HG03280 (cell line): ENCODE measurements around the gene PTPRN2.
"Not testable (repeated sequence)": the region's sequence is repeated elsewhere in the genome, so short reads cannot be mapped to it uniquely, and the experiment has no call there.

ENCODE experiments used
- ATAC-seq: cut with Tn5 transposase; IDR thresholded peaks from one replicate; pipeline ENCODE4 v1.9.1; 2021; ENCODE audit warnings: mild to moderate bottlenecking, moderate library complexity; ENCODE audit not compliant: unreplicated experiment

Gene PTPRN2

DNA sequence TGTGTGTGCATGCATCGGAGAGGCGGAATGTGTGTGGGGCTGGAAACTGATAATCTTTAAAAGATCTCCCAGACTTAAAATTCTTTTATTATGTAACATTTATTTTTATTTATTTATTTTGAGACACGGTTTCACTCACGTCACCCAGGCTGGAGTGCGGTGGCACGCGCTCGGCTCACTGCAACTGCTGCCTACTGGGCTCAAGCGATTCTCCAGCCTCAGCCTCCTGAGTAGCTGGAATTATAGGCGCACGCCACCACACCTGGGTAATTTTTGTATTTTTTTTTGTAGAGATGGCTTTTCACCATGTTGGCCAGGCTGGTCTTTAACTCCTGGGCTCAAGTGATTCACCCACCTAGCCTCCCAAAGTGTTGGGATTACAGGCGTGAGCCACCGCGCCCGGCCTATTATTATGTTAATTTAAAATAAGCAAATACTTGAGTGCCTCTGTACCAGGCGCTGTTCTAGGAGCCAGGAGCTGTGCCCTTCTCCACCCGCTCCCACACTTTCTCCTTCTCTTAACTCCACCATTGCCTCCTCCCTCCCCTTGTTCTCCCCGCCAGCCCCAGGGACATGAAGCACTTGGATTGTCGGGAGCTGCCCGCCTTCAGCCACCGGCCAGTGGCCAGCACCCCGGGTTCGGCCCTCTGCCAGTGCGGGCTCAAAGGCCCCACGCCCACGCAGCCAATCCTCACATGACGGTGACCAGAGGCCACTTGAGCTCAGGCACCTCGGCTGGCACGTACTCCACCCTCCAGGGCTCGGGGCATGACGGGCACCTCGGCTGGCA, 1087.3 kb downstream of the PTPRN2 start:
- ATAC-seq, result no peak

DNA sequence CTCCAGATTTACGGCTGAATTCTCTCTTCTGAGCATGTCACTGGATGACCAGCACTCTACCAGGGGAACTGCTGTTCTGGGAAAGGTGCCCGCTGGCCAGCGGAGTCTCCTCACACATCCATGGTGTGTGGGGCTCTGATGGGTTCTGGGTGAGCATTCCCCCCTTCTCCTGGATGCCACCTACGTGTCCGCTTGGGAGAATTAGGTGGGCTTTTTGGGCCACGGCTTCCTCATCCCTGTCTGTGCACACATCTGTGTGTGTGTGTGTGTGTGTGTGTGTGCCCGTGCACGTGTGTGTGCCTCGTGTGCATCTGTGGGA, 1087.8 kb downstream of the PTPRN2 start:
- ATAC-seq, result no peak

DNA sequence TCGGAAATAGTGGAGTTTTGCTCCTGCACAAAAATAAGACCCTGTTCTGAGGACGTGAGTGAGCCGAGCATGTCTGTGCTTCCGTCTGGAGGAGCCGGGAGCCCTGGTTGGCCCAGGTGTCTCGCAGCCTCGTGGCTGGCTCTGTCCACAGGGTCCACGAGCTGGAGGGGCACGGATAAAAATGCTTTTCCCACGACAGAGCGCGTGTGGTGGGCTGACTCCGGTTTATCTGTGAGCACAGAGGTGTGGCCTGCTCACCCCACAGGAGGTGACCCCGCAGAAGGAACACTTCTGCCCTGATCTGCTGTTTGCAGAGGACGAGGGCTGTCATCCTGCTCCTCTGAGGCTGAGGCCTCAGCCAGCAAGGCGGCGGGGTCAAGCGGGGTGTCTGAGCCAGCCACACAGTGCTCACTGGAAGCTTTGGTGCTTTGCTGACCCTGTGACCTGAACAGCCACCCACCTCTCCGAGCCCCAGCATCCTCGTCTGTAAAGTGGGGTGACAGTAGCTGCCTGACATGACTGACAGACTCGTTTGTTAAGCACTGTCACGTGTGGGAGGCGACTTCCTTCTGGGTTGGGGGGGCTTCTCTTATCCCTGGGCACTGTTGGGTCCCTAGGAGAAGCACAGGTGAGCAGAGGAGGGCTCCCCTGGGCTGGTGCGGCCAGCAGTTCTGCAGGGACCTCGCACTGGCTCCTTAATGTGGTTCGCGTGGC, 1088.3 kb downstream of the PTPRN2 start:
- ATAC-seq, result no peak

DNA sequence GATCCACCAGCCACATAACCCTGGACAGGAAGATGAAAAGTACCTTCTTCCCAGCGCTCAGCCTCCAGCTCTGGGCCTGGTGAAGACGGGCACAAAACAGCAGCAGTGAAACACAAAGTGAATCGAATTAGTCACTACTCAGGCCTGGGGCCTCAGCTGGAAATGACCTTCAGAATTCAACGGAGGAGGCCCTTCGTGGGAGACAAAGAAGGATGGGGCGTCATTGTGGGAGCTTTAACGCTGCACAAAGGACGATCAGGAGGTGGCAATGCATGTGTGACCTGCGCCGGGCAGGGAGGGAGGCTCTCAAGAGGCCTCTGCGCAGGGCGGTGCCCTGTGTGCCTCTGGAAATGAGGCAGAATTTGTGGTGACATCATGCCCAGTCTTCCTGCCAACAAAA, 1089.0 kb downstream of the PTPRN2 start:
- no peak for ATAC-seq

DNA sequence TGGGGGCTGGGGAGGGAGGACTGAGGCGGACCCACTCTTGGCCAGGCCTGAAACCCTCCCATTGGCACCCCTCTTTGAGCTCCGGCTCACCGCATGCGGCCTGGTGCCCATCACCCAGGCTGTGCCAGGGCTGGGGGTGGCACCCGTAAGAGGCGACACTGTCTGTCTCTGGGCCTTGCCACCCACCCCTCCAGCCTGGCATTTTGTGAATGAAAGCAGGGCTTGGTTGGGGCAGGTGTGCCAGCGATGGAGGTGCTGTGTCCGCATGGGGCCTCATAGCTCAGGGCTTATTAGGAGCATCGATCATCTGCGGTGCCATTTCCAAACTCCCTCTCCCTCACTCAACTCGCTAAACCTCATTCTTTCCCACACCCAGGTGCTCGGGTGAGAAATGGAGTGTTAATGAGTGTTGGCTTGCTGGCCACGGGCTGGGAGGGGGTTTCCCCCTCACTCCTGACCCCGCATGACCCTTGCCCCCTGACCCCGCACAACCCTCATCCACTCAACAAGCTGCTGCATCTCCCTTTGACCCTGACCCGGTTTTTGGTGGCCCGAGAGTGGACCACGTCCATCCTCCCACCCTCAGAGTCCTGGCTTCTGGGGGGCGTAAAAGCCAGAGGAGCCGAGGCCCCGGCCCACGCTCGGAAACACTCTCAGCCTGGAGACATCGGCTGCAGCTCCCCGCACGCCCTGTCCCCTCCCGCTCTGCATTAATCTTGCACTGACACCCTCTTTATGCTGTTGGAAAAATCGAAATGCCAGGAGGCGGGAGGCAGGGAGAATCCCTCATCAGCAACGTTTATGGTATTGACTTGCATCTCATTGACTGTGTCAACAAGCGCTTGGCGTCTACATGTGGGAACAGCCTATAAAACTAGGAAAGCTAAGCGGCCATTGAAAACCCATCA, 1089.6 kb downstream of the PTPRN2 start:
- ATAC-seq, result no peak

DNA sequence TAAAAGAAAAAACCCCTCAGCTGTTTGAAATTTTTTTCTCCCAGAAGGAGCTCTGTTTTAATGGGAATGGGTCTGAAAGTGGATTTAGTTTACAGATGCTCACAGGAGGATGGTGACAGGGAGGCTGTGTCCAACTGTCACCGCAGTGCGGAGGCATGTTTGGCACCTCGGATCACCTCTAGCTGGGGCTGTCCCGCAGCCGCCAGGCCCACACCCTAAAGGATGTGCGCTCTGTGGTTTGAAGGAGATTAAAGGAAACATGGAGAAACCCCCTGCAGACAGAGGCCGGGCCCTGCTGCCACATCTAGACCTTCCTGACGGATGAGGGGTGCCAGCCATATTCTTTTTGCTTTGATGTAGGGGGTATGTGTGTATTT, 1090.3 kb downstream of the PTPRN2 start:
- ATAC-seq, result no peak

DNA sequence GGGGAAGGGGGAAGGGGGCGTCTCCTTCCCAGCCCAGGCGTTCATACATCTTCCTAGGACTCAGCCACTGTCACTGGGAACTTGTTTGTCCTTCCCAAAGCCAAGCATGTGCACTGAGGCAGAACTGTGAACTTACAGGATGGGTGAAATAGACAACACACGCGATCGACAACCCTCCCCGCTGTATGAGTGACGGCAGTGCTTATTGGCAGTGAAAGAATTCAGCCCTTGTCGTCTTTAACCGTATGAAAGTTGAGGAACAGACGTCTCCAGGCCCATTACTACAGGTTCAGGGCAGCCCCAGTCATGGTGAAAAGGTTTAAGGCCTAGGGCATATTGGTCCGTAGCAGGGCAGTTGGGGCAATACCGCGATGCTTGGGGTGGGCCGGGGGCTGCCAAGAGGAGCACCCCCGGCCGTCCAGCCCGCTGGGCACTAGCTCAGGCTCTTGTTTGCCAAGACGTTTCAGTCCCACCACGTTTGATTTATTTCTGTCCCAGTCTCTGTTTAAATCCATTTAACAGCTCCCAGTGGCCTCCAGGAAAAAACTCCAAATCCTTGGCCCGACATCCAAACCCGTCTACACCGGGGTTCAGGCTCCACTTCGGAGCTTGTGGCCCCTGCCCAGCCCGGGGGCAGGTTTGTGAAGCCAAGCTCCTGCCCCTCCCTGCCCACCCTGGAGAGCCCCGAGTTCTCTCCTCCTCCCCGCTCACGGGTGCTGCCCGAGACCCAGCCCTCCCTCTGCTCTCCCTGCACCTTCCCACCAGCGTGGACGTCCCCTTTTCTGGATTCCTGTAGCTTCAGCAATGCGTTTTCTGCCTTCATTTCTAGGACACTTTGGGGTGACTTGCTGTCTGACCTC, 1091.0 kb downstream of the PTPRN2 start:
- no peak for ATAC-seq

DNA sequence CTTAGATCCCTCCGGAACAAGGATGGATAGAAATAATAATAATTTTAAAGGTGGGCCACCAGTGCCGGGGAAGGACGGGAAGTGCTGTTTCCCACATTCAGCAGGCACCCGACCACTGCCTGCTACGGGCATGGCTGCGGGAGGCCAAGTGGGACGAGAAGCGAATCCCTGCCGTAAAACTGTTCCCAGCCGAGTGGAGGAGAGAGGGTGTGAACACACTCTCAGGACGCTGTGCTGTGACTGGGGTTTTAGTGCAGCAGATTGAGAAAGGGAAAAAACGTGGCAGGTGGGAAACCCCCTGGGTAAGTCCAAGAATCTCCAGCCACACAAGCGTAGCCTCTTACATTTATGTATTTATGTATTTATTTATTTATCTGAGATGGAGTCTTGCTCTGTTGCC, 1092.0 kb downstream of the PTPRN2 start:
- no peak for ATAC-seq

DNA sequence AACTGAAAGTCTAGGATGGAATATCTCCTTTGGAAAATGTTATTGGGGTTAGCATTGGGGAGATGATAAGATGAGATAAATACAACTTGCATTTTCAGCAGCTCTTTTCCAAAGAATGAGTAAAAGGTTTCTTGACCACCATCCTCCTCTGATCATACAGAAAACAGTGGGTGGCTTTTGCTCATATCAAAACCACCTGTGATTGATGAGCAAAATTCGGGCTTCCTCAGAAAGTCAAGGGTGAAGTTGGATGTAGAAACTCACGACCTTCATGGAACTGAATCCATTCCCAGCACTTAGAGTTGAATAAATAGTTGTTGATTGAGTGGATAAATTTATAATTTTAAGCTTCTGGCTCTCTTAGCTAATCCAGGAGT, 1092.5 kb downstream of the PTPRN2 start:
- no peak for ATAC-seq

DNA sequence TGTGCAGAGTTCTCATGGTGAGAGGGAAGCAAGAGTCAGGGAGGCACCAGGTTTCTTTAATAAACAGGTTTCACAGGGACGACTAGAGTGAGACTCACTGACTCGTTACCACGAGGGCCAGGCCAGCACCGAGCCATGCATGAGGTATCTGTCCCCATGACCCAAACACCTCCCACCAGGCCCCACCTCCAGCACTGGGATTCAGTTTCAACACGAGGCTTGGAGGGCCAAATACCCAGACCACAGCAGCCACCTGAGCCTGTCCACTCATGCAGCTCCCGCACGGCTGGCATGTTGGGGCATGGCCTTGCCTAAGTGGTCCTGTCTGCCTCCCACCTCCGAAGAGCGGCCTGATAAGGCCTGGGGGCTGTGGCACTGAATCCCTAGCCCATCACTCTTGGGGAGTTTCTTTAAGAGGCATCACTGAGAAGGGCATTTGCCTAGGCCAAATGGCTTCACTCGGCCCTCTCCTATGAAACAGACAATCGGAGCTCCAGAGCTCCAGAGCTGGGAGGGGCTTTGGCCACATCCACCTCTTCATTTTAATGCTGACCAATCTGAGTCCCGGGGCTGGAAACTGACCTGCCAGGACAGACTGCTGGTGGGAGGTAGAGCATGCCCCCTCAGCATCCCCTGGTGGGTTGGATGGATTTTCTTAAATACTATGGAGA, 1093.0 kb downstream of the PTPRN2 start:
- no peak for ATAC-seq

DNA sequence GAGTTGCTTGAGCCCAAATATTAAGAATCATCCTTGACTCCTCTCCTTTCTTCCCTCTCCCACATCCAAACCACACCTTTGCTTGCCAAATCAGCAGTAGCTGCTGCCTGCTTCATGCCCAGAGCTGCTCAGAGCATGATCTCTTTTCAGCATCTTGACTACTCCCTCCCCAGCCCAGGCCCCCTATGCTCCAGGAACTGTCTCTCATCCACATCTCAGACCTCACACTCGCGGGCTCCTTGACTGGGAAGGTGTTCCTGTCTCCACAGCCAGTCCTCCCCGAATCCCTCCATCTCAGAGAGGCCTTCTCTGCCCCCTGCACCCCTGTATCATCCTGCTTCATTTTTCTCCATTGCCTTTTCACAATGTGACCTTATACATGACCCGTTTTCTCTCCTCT, 1093.8 kb downstream of the PTPRN2 start:
- no peak for ATAC-seq

DNA sequence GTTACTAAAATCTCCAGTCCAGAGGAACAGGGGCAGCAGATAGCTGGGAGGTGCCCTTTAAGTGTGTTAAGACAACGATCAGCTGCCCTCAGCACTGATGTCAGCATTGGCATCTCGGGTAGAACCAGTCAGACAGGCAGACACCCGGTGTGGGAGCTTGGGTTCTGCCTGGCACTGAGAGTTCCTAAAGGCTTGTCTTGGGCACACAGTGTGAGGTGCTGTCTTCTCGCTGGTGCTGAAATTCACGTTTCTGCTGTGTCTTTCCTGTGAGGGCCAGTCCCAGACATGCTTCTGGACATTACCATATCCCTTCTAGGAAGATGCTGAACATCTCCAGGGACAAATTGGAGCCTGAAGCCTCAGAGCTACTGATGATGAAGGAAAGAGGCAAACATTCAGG, 1094.6 kb downstream of the PTPRN2 start:
- ATAC-seq, result no peak

DNA sequence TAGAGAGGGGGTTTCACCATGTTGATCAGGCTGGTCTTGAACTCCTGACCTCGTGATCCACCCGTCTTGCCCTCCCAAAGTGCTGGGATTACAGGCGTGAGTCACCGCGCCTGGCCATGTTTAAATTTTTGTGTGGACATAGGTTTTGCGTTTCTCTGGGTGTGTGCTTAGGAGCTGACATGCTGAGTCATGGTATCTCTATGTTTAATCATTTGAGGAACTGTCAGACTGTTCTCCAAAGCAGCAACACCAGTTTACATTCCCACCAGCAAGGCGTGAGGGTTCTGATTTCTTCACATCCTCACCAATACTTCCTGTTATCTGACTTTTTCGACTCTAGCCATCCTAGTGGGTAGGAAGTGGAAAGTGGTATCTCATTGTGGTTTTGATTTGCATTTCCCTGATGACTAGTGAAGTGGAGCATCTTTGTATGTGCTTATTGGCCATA, 1097.1 kb downstream of the PTPRN2 start:
- no peak for ATAC-seq

DNA sequence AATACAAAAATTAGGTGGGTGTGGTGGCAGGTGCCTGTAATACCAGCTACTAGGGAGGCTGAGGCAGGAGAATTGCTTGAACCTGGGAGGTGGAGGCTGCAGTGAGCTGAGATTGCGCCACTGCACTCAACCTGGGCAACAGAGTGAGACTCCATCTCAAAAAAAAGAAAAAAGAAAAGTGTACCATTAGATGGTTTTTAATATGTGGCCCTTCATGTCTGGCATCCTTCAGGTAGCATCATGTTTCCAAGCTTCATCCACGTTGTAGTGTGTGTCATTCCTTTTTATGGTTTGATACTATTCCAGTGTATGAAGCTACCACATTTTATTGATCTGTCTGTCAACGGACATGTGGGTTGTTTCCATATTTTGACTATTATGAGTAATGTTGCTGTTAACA, 1097.8 kb downstream of the PTPRN2 start:
- ATAC-seq, result not testable (repeated sequence)
